A549 (cell line): ENCODE results near the gene MGAT5. TPM values are rescaled to one million over a fixed set of nuclear protein-coding genes. Genes with fewer than 3 reads are reported as not detected.

ENCODE experiments used
- ATAC-seq, 2 experiments: fragments of 200-7000 bp in 1 of 2; fragments of >200 bp in 1 of 2; cut with Nextera tagmentation in 1 of 2; cut with Tn5 transposase in 1 of 2; 3 replicates each; pipeline versions ENCODE4 v1.8.0 to v1.9.1; 2018 to 2020; ENCODE audit warnings: mild to moderate bottlenecking in 1 of 2, moderate library complexity in 1 of 2
- CTCF ChIA-PET: fragments of 300-600 bp; sonication (Branson Sonifier 250); formaldehyde crosslinking; extraction: SDS; loops from one replicate; lab custom pipeline; 2021; ENCODE audit warnings: antibody characterized with exemption, inconsistent platforms; lab: Yijun Ruan, JAX
- POLR2A ChIA-PET: fragments of 350-600 bp; formaldehyde crosslinking; extraction: SDS; loops from one replicate; lab custom pipeline; 2021; ENCODE audit warnings: antibody characterized with exemption, inconsistent platforms; lab: Yijun Ruan, JAX
- DNase-seq, 2 experiments: peaks; one replicate each; pipeline versions ENCODE4 v3.0.0 to v3.0.0-alpha.2; 2011 to 2016; ENCODE audit warnings: low read depth in 1 of 2, low spot score in 1 of 2
- FAIRE-seq: peaks from 2 replicates; lab custom pipeline; 2011; peaks lifted over from hg19 to GRCh38; lab: Jason Lieb, UNC
- H3K27ac ChIP-seq, 2 experiments: fragments of >200 bp; sonication (Bioruptor Twin); formaldehyde crosslinking; 3 replicates each; pipeline ENCODE4 v1.5.1; 2016 to 2017
- H3K4me1 ChIP-seq: fragments of >200 bp; sonication (Bioruptor Twin); formaldehyde crosslinking; 3 replicates; pipeline ENCODE4 v1.6.1; 2016
- H3K4me2 ChIP-seq: fragments of >200 bp; sonication (Bioruptor Twin); formaldehyde crosslinking; 3 replicates; pipeline ENCODE4 v1.6.1; 2016
- H3K4me3 ChIP-seq: fragments of >200 bp; sonication (Bioruptor Twin); formaldehyde crosslinking; 3 replicates; pipeline ENCODE4 v1.5.1; 2016
- H3K9me3 ChIP-seq: fragments of >200 bp; sonication (Bioruptor Twin); formaldehyde crosslinking; 3 replicates; pipeline ENCODE4 v1.6.1; 2016
- CEBPB ChIP-seq, 2 experiments: fragments of >200 bp in 1 of 2; sonication (Bioruptor Twin) in 1 of 2; formaldehyde crosslinking in 1 of 2; IDR thresholded peaks; 2 replicates each; pipeline ENCODE4 v1.6.1; 2012 to 2016
- EHF ChIP-seq: fragments of 250-450 bp; sonication (Bioruptor Pico); IDR thresholded peaks from 2 replicates; pipeline ENCODE4 v1.5.0; 2020; ENCODE audit warnings: mild to moderate bottlenecking
- FOXS1 ChIP-seq: fragments of 250-450 bp; sonication (Bioruptor Pico); IDR thresholded peaks from 2 replicates; pipeline ENCODE4 v1.5.0; 2020; ENCODE audit warnings: mild to moderate bottlenecking, moderate library complexity
- GATA3 ChIP-seq: IDR thresholded peaks from 2 replicates; pipeline ENCODE4 v1.6.1; 2012; ENCODE audit warnings: borderline replicate concordance
- MAX ChIP-seq: IDR thresholded peaks from 2 replicates; pipeline ENCODE4 v1.6.1; 2012
- NFE2L2 ChIP-seq: fragments of 150-350 bp; conservative IDR thresholded peaks from 2 replicates; pipeline ENCODE4 v1.6.1; 2014; ENCODE audit warnings: low read length
- NR3C1 ChIP-seq: fragments of >200 bp; sonication (Bioruptor Twin); formaldehyde crosslinking; IDR thresholded peaks from 3 replicates; pipeline ENCODE4 v1.6.1; 2017
- POLR2A ChIP-seq: IDR thresholded peaks from 2 replicates; pipeline ENCODE4 v1.6.1; 2012; ENCODE audit warnings: mild to moderate bottlenecking, low read length
- POLR2AphosphoS2 ChIP-seq: conservative IDR thresholded peaks from 2 replicates; pipeline ENCODE4 v1.6.1; 2012; ENCODE audit warnings: low read length, improper control_type of control experiment, inconsistent platforms
- RARB ChIP-seq: fragments of 250-450 bp; sonication (Bioruptor Pico); IDR thresholded peaks from 2 replicates; pipeline ENCODE4 v1.8.0; 2021; ENCODE audit warnings: mild to moderate bottlenecking, moderate library complexity
- REST ChIP-seq: fragments of 200-600 bp; sonication (generic); IDR thresholded peaks from 2 replicates; pipeline ENCODE4 v1.6.1; 2016; ENCODE audit warnings: antibody characterized with exemption, mild to moderate bottlenecking, moderate library complexity
- USF2 ChIP-seq: fragments of 450-650 bp; IDR thresholded peaks from 2 replicates; pipeline ENCODE4 v1.6.1; 2014; ENCODE audit warnings: antibody characterized with exemption
- ZC3H11A ChIP-seq: fragments of 450-650 bp; IDR thresholded peaks from 2 replicates; pipeline ENCODE4 v1.6.1; 2014; ENCODE audit warnings: antibody characterized with exemption, mild to moderate bottlenecking
- WGBS: methylation state at CpG from one replicate; pipeline ENCODE4 v1.1.6; 2017; ENCODE audit errors: missing lambda C conversion rate; 5-methylcytosine and 5-hydroxymethylcytosine counted together
- polyA plus RNA-seq, 4 experiments: library from polyadenylated mRNA; depleted of rRNA in 3 of 4; stranded (reverse); fragments of >200 nt; fragmentation: RNase III in 1 of 4; extraction: RNeasy Plus Mini Kit Qiagen cat#74134 plus additional on column Dnase treatment in 1 of 4; gene quantifications; 2 replicates in 3 of 4; 3 replicates in 1 of 4; pipeline ENCODE4 v1.2.3, GENCODE V29; 2011 to 2017
- TF ChIP-seq, protein P1 (sequence below): fragments of 250-450 bp; sonication (Bioruptor Pico); IDR thresholded peaks from 2 replicates; pipeline ENCODE4 v1.5.0; 2020; ENCODE audit warnings: low read depth, mild to moderate bottlenecking, moderate library complexity
- TF ChIP-seq, protein P2 (sequence below): IDR thresholded peaks from 2 replicates; pipeline ENCODE4 v1.6.1; 2012; ENCODE audit warnings: low read depth, borderline replicate concordance

Gene MGAT5
- polyA plus RNA-seq, 2 of the 4 experiments (the other 2 are of a cell fraction): 13.2 to 17.1 TPM

GRCh38 chr2:134435505-134435904 is 181.6 kb downstream of the MGAT5 start:
- no peak overlapping the region for H3K4me3 ChIP-seq
- no peak for DNase-seq
- ChIA-PET CTCF (interaction anchor here (1.2 to 2.6 kb wide), 3 partner anchors 11 to 25 kb away, joined by 3 to 17 read pairs (median 5); no protein-coding TSS in a partner anchor), POLR2A (no interaction called here)
- H3K4me1 ChIP-seq: peaks cover 32% of the 10 kb centered on the region
- no peak overlapping the region for H3K27ac ChIP-seq
- no peak for TF ChIP-seq ZC3H11A
- 86% methylated on average over 4 of the region's 4 CpGs for WGBS
- ATAC-seq: no peak
- FAIRE-seq: no peak
- H3K9me3 ChIP-seq: no peaks in the 10 kb centered on the region
- H3K4me2 ChIP-seq: no peak overlapping the region

DNA sequence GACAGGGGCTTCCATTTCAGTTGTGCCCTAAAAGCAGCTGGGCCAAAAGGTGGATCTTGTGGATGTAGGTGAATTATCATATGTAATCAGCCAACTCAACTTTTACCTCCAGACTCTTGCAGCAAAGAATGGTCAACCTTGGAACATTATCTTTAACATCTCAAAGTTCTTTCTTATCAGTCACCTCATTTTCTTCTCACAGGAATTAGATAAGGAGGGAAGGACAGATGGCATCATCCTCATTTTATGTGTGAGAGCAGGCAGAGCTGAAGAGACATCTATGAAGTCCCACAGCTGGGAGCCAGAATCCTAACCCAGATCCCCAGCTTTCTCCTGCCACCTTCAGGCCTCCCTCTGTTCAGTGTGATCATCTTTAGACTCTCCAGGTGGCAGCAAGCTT is 182.1 kb downstream of the MGAT5 start:
- no peak for TF ChIP-seq GATA3
- no peak for TF ChIP-seq MAX
- TF ChIP-seq RARB: no peak
- no peak for TF ChIP-seq USF2
- TF ChIP-seq, protein P1, sequence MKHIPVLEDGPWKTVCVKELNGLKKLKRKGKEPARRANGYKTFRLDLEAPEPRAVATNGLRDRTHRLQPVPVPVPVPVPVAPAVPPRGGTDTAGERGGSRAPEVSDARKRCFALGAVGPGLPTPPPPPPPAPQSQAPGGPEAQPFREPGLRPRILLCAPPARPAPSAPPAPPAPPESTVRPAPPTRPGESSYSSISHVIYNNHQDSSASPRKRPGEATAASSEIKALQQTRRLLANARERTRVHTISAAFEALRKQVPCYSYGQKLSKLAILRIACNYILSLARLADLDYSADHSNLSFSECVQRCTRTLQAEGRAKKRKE (CRISPR knock-in tag): no peak
- no peak for TF ChIP-seq POLR2A
- TF ChIP-seq NR3C1: no peak
- TF ChIP-seq FOXS1: no peak
- TF ChIP-seq NFE2L2: no peak
- Histone ChIP-seq H3K9me3 (no peaks in the 10 kb centered on the region), H3K4me3 (no peak overlapping the region), H3K4me1 (peaks cover 30% of the 10 kb centered on the region), H3K27ac (no peak overlapping the region), H3K4me2 (no peak overlapping the region)
- ChIA-PET CTCF (interaction anchor here (2.3 to 2.6 kb wide), 2 partner anchors 15 to 24 kb away, joined by 5 to 17 read pairs; no protein-coding TSS in a partner anchor), POLR2A (interaction anchor here (0.6 kb wide), 1 partner anchor 1540 kb away, joined by 4 read pairs; no protein-coding TSS in a partner anchor)
- ATAC-seq: no peak
- no peak for FAIRE-seq
- DNase-seq: no peak

DNA sequence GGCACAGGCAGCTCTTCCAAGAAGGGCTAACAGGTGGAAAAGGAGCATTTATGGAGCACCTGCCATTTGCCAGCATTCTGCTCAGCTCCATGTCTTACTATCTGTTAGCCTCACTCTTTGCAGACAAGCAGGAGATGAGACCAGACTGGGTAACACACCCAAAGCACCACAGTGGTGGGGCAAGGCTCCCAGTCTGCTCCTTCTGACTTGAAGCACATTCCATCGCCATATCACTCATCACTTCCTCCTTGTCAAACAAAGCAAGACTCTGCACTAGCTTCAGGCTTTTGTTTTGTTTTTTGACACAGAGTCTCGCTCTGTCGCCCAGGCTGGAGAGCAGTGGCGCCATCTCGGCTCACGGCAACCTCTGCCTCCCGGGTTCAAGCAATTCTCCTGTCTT is 182.8 kb downstream of the MGAT5 start:
- no peak overlapping the region for H3K4me2 ChIP-seq
- FAIRE-seq (no peak), DNase-seq (no peak), ATAC-seq (no peak)
- WGBS: 92% methylated on average over 7 of the region's 7 CpGs
- no peak overlapping the region for H3K27ac ChIP-seq
- no peak for TF ChIP-seq REST
- TF ChIP-seq, protein P2, sequence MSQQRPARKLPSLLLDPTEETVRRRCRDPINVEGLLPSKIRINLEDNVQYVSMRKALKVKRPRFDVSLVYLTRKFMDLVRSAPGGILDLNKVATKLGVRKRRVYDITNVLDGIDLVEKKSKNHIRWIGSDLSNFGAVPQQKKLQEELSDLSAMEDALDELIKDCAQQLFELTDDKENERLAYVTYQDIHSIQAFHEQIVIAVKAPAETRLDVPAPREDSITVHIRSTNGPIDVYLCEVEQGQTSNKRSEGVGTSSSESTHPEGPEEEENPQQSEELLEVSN: no peak
- no peak for TF ChIP-seq EHF
- TF ChIP-seq CEBPB (IDR thresholded peaks at IDR 0.05): no peak
- ChIA-PET CTCF (interaction anchor here (2.3 to 2.6 kb wide), 2 partner anchors 14 to 23 kb away, joined by 5 to 17 read pairs; no protein-coding TSS in a partner anchor), POLR2A (no interaction called here)
- H3K4me1 ChIP-seq: peaks cover 22% of the 10 kb centered on the region
- H3K9me3 ChIP-seq: no peaks in the 10 kb centered on the region
- H3K4me3 ChIP-seq: no peak overlapping the region

- Histone ChIP-seq H3K9me3 (no peaks in the 10 kb centered on the region), H3K4me2 (no peak overlapping the region), H3K4me3 (no peak overlapping the region), H3K27ac (no peak overlapping the region), H3K4me1 (peaks cover 6% of the 10 kb centered on the region)
- WGBS: 90% methylated on average over 3 of the region's 3 CpGs
- ATAC-seq (no peak), FAIRE-seq (no peak), DNase-seq (no peak)
- POLR2A ChIA-PET: no interaction called here
- TF ChIP-seq POLR2AphosphoS2 (no peak), MAX (no peak)
- CTCF ChIA-PET: interaction anchor here (2.7 kb wide), 1 partner anchor 13 kb away, joined by 10 read pairs; no protein-coding TSS in a partner anchor
Measured at GRCh38 chr2:134438371-134438770, 184.5 kb downstream of the MGAT5 start.
